Islet precursor cell (in vitro differentiated cells): ENCODE results near the gene KCNJ5.

ENCODE experiments used
- DNase-seq: peaks from one replicate; pipeline ENCODE4 v3.0.0-alpha.2; 2018

KCNJ5 gene

GRCh38 chr11:128890543-128891368 is at the start of gene KCNJ5:
Gene KCNJ5, plus strand, starts transcription at chr11:128891356. Its CDS starts 19,918 bp downstream, at chr11:128911274.
- DNase-seq = peak; percentile 72

- no peak for DNase-seq
Measured at GRCh38 chr11:128841461-128842072, 49.6 kb upstream of the KCNJ5 start.

GRCh38 chr11:128843198-128843785 is 47.9 kb upstream of the KCNJ5 start:
- DNase-seq = no peak

DNA sequence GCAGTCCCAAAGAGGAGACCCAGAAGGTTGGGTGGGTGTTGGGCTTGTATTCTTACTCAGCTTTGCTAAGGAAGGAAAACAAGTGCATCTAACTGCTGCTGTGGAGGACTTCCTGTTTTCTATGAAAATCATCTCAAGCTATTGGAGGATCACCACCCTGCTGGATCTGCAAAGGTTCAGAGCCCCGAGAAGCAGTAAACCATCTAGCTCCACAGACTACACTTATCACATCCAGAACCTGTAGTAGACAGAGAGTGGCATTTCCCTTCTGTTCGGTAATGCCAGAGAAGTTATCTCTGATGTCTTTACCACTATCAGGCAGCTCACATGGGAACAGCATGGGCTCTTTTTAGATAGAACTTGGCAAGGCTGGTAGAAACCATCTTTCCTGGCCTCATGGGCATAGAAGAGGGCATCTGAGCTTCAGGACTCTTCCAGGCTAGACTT is 45.8 kb upstream of the KCNJ5 start:
- no peak for DNase-seq

- no peak for DNase-seq
Measured at GRCh38 chr11:128846985-128847384, 44.2 kb upstream of the KCNJ5 start.

- DNase-seq = peak; percentile 86
Measured at GRCh38 chr11:128848815-128849455, 42.2 kb upstream of the KCNJ5 start.

GRCh38 chr11:128852327-128853023 is 38.7 kb upstream of the KCNJ5 start:
- no peak for DNase-seq

DNA sequence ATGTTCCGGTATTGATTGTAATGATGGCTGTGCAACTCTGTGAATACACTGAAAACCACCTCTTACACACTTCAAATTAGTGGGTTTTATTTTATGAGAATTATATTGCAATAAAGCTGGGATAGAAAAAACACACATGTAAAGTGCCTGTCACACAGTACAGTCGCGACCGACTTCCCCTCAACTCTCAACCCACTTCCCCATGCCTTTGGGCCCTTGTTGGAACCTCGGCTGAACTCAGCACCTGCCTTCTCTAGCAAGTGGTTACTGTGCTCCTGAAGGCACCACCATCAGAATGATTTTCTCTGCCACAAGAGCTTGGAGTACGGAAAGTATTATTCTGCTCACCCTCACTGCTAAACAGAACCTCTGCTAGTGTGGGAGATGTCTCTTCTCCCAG is 37.6 kb upstream of the KCNJ5 start:
- no peak for DNase-seq

GRCh38 chr11:128854841-128855240 is 36.3 kb upstream of the KCNJ5 start:
- no peak for DNase-seq

DNA sequence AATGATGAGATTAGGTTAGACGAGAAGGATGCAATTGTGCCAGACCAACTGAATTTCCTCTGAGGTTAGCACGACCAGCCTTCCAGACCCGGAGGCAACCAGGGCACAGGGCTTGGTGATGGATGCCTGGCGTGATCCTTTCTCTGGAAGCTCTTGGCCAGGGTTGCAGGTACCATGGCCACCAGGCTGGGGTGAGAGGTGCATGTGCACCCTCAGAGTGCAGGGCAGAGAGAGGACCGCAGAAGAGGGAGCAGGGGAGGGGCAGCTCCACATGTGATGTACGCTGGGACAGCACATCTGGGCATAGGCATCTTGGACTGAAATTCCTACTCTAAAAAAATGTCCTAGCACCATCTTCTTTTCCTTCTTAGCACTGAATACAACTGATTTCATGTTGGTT is 34.9 kb upstream of the KCNJ5 start:
- no peak for DNase-seq

GRCh38 chr11:128857341-128857740 is 33.8 kb upstream of the KCNJ5 start:
- no peak for DNase-seq

- peak; percentile 87 for DNase-seq
Measured at GRCh38 chr11:128859563-128860441, 31.4 kb upstream of the KCNJ5 start.

DNA sequence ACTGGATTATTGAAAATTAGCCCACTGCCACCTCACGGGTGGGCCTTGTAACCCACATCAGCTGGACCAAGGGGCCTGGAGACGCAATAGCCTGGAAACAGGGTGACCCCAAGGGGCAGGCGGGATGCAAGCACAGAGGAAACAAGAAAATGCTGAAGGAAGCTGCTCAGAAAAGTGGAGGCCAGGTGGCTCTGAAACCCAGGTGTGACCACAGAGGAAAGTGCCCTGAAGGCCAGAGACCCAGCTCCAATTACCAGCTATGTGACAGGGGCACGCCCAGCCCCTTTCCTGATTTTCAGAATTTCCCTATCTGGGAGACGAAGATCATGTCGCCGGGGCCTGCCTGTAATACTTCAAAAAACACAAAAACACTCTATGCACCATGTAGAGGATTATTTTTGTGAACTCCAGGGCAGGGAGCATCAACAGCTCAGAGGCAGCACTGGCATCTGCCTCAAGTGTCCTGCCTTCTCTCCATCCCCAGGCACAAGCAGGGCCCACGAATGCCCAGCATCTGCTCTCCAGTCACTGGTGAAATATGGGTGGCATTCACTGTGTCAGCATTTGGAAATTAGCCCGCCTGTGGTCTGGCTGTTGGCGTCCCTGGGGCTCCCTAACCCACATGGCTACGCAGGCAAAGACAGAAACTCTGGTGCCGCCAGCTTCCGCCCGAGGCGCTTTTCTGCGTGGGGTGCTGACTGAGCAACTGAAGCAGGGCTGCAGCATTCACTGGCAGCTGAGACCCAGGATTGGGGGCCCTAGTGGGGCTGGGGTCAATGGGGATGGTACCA is 30.4 kb upstream of the KCNJ5 start:
- no peak for DNase-seq

DNA sequence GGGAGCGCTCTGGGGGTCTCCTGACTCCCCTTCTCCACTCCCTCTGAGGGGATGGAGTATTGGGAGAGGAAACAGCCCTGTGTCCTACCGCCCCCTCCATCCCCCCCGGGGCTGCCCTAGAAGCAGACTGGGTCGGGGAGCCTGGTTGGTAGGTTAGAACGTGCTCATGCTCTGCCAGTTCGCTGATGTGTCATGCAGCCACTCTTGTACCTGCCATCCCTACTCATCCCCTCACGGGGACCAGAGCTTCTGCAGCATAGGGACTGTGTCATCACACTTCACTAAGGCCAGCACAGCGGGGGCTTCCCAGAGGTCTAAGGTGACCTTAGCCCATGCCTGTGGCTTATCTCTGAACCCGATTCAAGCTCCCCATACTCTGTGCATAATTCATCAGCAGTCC is 28.8 kb upstream of the KCNJ5 start:
- no peak for DNase-seq

DNA sequence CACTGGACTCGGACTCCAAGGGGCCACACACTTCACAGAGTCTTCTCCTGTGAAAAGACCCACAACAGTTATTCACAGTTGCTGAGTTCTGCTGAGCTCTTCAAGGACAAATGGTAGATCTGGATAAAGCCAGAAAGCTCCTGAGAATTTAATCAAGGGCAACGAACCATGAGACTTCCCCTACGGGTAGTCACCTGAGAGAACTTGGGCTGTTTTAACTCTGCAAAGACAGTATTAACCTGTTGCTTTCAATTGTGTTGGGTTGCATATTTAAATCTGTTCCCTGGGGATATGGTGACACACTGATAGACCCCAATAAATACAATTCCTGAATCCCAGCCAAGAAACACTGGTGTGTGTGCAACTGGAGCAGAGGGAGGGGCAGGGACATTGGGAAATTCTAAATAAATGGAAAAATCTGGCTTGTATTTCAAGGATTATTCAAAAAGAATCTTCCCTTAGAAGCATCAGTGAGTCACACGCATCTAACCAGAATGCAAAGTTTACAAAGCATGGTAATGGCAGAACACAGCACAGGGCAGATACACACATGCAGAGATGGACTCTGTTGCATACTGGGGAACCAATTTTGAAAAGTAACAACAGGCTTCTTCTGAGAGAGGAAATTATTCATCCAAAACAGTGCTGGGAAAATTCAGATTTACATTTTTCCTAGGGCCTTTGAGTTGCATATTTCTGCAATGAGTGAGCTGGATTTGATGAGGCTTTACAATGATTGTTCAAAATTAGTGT is 28.1 kb upstream of the KCNJ5 start:
- DNase-seq = no peak

DNA sequence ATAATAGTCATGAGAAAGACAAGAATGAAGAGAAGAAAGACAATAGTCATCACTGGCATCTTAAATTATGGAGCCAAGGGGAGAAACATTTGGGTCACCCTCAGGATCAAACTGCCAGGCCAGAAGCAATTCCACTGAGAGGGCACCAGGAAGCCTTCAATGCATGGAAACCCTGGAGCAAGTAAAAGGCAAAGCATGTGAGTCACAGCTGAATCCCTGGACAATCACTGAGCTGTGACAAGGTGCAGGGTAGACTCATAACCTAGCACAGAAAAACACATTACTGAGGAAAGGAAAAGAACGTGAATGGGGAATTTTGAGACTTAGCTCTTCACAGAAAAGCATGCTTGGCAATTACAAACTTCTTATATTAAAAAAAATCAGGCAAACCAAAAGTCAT is 25.7 kb upstream of the KCNJ5 start:
- no peak for DNase-seq

GRCh38 chr11:128867277-128867676 is 23.9 kb upstream of the KCNJ5 start, which contains the start of gene KCNJ1:
Gene KCNJ1, minus strand, starts transcription at chr11:128867296. Its CDS starts 27,053 bp downstream, at chr11:128840243.
- no peak for DNase-seq

- no peak for DNase-seq
Measured at GRCh38 chr11:128868841-128869671, 22.1 kb upstream of the KCNJ5 start.

- DNase-seq = no peak
Measured at GRCh38 chr11:128871168-128871610, 20.0 kb upstream of the KCNJ5 start.
